ENCODE results near the gene NEURL3. TPM values are rescaled to one million over a fixed set of nuclear protein-coding genes. Genes with fewer than 3 reads are reported as not detected.

NEURL3 gene
- total RNA-seq, 4 donors from 2014 or later: 0.32 to 7.9 (median 7.0) TPM; not detected in 1

DNA sequence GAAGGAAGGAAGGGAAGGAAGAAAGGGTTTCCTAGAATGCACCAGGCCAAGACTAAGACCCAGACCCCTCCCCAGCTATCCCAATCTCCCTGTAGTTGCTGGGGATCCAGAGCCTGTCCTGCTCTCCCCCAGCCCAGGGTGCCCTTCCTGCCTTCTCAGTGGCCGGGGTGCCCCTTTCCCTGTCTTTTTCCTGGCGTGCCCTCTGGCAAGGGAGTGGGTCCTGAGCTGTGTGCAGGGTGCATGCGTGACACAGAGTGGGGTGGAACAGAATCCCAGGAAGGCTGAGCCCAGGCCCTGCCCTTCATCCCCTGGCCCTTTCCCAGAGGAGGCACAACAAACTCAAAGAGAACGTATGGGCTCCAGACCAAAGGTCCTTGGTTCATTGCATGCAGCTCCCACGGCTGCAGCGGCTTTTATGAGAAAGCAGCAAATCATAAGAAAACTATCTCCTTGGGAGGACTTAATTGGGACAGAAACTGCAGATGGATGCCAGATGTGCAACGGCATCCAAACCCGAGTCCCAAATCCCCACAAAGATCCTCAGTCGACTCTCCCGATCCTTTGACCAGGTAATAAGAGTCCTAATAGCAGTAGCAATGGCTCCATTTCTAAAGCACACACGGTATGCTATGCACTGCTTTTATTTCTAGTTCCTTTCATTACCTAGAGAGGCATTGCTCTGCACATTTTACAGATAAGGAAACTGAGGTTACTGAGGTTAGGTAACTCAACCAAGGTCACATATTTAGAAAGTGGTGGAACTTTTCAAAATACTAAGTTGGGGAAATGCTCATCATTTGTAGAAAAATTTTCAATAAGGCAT lies 18.7 kb upstream of the NEURL3 start:
- 25% methylated on average over 11 of the region's 11 CpGs; no CpG with 5 or more reads in 1 of the 2 donors for WGBS, 2 donors (ENCODE audit: low coverage in 1 of 2)
- TF ChIP-seq CTCF (IDR thresholded peaks at IDR 0.05): no peak
- no peak for TF ChIP-seq EP300 (IDR thresholded peaks at IDR 0.05; ENCODE audit: low read depth)
- no peak for TF ChIP-seq POLR2A (IDR thresholded peaks at IDR 0.05)
- TF ChIP-seq POLR2AphosphoS5 (IDR thresholded peaks at IDR 0.05): no peak
- no peak overlapping the region for H3K4me3 ChIP-seq
- no peak overlapping the region for H3K27ac ChIP-seq
- H3K9me3 ChIP-seq: no peaks in the 10 kb centered on the region
- in situ Hi-C loops (cut with MboI; ENCODE audit: low pct_ligation_motif_present in 1 of 4, low pct_unique_long_range_greater_than_20kb in 1 of 4, low sequenced_read_pairs in 3 of 4): loop anchor here in 1 of 4 donors (25.0 kb wide), 2 partner anchors 212 to 512 kb away; partner anchors contain the start of gene SNRNP200
- no peak for DNase-seq
- intact Hi-C loops (cut with DNase I; ENCODE audit: low total_unique reads): no loop called here
- H3K4me1 ChIP-seq: peaks cover 0 to 29% (median 13%) of the 10 kb centered on the region in 4 donors
- H3K36me3 ChIP-seq: no peaks in the 10 kb centered on the region
- no peaks in the 10 kb centered on the region for H3K27me3 ChIP-seq

GRCh38 chr2:96522304-96523203 lies 17.4 kb upstream of the NEURL3 start:
- H3K9me3 ChIP-seq: no peaks in the 10 kb centered on the region
- in situ Hi-C loops (cut with MboI; ENCODE audit: low pct_ligation_motif_present in 1 of 4, low pct_unique_long_range_greater_than_20kb in 1 of 4, low sequenced_read_pairs in 3 of 4): loop anchor here in 1 of 4 donors (25.0 kb wide), 2 partner anchors 210 to 510 kb away; partner anchors contain the start of gene SNRNP200
- no peak for DNase-seq
- H3K36me3 ChIP-seq: no peaks in the 10 kb centered on the region
- 77% methylated on average over 9 of the region's 9 CpGs; no CpG with 5 or more reads in 1 of the 2 donors for WGBS, 2 donors (ENCODE audit: low coverage in 1 of 2)
- H3K4me3 ChIP-seq: no peak overlapping the region
- no peaks in the 10 kb centered on the region for H3K27me3 ChIP-seq
- no peak for TF ChIP-seq CTCF (IDR thresholded peaks at IDR 0.05)
- TF ChIP-seq POLR2AphosphoS5 (IDR thresholded peaks at IDR 0.05): no peak
- TF ChIP-seq POLR2A (IDR thresholded peaks at IDR 0.05): no peak
- TF ChIP-seq EP300 (IDR thresholded peaks at IDR 0.05; ENCODE audit: low read depth): no peak
- no peak overlapping the region for H3K27ac ChIP-seq
- peaks cover 0 to 16% (median 3%) of the 10 kb centered on the region in 4 donors for H3K4me1 ChIP-seq
- intact Hi-C loops (cut with DNase I; ENCODE audit: low total_unique reads): no loop called here

GRCh38 chr2:96521219-96521618 lies 16.1 kb upstream of the NEURL3 start:
- H3K36me3 ChIP-seq: no peaks in the 10 kb centered on the region
- 50 to 56% methylated on average over 2 of the region's 2 CpGs for WGBS, 2 donors (ENCODE audit: low coverage in 1 of 2)
- no peak overlapping the region for H3K4me3 ChIP-seq
- DNase-seq: no peak
- TF ChIP-seq POLR2AphosphoS5 (IDR thresholded peaks at IDR 0.05) (no peak), EP300 (IDR thresholded peaks at IDR 0.05; ENCODE audit: low read depth) (no peak), CTCF (IDR thresholded peaks at IDR 0.05) (no peak), POLR2A (IDR thresholded peaks at IDR 0.05) (no peak)
- peaks cover 0 to 7% (median 0%) of the 10 kb centered on the region in 4 donors for H3K4me1 ChIP-seq
- intact Hi-C loops (cut with DNase I; ENCODE audit: low total_unique reads): no loop called here
- H3K27me3 ChIP-seq: no peaks in the 10 kb centered on the region
- H3K27ac ChIP-seq: no peak overlapping the region
- in situ Hi-C loops (cut with MboI; ENCODE audit: low pct_ligation_motif_present in 1 of 4, low pct_unique_long_range_greater_than_20kb in 1 of 4, low sequenced_read_pairs in 3 of 4): loop anchor here in 1 of 4 donors (25.0 kb wide), 2 partner anchors 209 to 509 kb away; partner anchors contain the start of gene SNRNP200
- H3K9me3 ChIP-seq: peaks cover 0 to 5% of the 10 kb centered on the region in 2 donors

DNA sequence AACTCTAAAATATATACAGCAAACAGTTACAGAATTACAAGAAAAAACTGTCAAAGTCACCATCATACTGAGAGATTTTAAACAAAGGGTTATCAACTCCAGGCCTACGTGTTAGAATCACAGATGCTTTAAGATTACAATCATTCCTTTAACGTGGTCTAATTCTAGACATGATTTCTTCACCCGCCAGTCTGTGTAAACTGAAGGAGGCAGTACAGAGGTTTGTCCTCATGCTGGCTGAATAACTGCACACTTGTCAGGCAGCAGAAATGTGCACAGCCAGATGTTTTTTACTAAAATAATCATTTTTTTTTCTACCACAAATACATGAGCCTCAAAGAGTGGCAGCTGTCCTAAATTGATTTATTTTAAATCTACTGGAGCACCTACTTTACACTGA lies 15.5 kb upstream of the NEURL3 start:
- TF ChIP-seq POLR2AphosphoS5 (IDR thresholded peaks at IDR 0.05) (no peak), POLR2A (IDR thresholded peaks at IDR 0.05) (no peak), EP300 (IDR thresholded peaks at IDR 0.05; ENCODE audit: low read depth) (no peak), CTCF (IDR thresholded peaks at IDR 0.05) (no peak)
- Histone ChIP-seq H3K36me3 (no peaks in the 10 kb centered on the region), H3K27ac (no peak overlapping the region), H3K4me3 (no peak overlapping the region), H3K27me3 (no peaks in the 10 kb centered on the region), H3K4me1 (peaks cover 0 to 7% (median 0%) of the 10 kb centered on the region in 4 donors), H3K9me3 (peaks cover 0 to 5% of the 10 kb centered on the region in 2 donors)
- 63 to 71% methylated on average over 3 of the region's 3 CpGs for WGBS, 2 donors (ENCODE audit: low coverage in 1 of 2)
- in situ Hi-C loops (cut with MboI; ENCODE audit: low pct_ligation_motif_present in 1 of 4, low pct_unique_long_range_greater_than_20kb in 1 of 4, low sequenced_read_pairs in 3 of 4) (loop anchor here in 1 of 4 donors (25.0 kb wide), 2 partner anchors 208 to 508 kb away; partner anchors contain the start of gene SNRNP200), intact Hi-C loops (cut with DNase I; ENCODE audit: low total_unique reads) (no loop called here)
- no peak for DNase-seq
